ENCODE data around the gene RLF. TPM values are rescaled to one million over a fixed set of nuclear protein-coding genes. Genes with fewer than 3 reads are reported as not detected.

Gene RLF
- total and polyA plus RNA-seq, 9 of the 15 experiments (the other 6 are each of a cell fraction or from before 2014, with no cell fraction given): 3.6 to 35.0 (median 21.2) TPM

DNA sequence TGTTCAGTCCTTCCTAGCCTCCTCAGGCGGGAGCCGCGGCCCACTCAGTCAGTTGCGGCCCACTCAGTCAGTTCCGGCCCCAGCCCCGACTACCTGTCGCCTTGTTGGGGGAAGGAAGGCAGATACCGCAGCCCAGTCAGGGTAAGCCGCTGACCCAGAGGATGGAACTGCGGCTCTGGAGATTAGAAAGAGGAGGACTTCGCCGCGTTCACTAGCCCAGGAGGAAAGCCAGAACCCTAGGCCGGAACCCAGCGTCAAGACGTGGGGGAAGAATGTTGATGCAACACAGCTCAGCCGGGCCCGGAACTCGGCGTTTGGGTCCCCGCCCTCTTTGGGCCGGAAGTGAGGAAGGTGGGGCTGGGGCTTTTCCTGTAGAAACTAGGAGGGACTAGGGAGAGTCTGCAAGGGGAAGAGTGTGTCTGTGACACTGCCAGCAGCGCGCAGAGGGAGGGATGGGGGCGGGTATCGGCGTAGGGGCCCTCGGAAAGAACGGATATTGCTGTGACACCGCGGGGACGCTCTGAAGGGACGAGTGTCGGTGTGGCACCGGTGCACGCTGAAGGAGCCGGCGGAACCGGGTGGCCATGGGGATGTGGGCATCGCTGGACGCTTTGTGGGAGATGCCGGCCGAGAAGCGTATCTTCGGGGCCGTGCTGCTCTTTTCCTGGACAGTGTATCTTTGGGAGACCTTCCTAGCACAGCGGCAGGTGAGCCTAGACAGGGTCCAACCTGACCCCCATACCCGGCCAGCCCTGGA, 96.7 kb downstream of the RLF start, which contains the start of gene ZMPSTE24 (continued):
- TF ChIP-seq, protein P1, sequence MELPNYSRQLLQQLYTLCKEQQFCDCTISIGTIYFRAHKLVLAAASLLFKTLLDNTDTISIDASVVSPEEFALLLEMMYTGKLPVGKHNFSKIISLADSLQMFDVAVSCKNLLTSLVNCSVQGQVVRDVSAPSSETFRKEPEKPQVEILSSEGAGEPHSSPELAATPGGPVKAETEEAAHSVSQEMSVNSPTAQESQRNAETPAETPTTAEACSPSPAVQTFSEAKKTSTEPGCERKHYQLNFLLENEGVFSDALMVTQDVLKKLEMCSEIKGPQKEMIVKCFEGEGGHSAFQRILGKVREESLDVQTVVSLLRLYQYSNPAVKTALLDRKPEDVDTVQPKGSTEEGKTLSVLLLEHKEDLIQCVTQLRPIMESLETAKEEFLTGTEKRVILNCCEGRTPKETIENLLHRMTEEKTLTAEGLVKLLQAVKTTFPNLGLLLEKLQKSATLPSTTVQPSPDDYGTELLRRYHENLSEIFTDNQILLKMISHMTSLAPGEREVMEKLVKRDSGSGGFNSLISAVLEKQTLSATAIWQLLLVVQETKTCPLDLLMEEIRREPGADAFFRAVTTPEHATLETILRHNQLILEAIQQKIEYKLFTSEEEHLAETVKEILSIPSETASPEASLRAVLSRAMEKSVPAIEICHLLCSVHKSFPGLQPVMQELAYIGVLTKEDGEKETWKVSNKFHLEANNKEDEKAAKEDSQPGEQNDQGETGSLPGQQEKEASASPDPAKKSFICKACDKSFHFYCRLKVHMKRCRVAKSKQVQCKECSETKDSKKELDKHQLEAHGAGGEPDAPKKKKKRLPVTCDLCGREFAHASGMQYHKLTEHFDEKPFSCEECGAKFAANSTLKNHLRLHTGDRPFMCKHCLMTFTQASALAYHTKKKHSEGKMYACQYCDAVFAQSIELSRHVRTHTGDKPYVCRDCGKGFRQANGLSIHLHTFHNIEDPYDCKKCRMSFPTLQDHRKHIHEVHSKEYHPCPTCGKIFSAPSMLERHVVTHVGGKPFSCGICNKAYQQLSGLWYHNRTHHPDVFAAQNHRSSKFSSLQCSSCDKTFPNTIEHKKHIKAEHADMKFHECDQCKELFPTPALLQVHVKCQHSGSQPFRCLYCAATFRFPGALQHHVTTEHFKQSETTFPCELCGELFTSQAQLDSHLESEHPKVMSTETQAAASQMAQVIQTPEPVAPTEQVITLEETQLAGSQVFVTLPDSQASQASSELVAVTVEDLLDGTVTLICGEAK (IDR thresholded peaks at IDR 0.05): peak; percentile 100
- TF ChIP-seq, protein P1 (CRISPR knock-in tag; IDR thresholded peaks at IDR 0.05): no peak
- TF ChIP-seq ETV1 (tag; conservative IDR thresholded peaks at IDR 0.05; ENCODE audit: low read depth) (peak; percentile 98), L3MBTL2 (IDR thresholded peaks at IDR 0.05) (peak; percentile 76), ZNF324 (CRISPR knock-in tag; IDR thresholded peaks at IDR 0.05) (peak; percentile 40; the same call in 1 of the 2 replicates), PML (IDR thresholded peaks at IDR 0.05; ENCODE audit: low read length) (peak; percentile 88), ZFX (CRISPR knock-in tag; IDR thresholded peaks at IDR 0.05) (peak; percentile 100), SMARCA4 (IDR thresholded peaks at IDR 0.05) (peak; percentile 53), ATF1 (CRISPR knock-in tag; IDR thresholded peaks at IDR 0.05) (peak; percentile 62; the same call in 1 of the 2 replicates), ATF1 (tag; IDR thresholded peaks at IDR 0.05) (peak; percentile 95), CHCHD3 (CRISPR knock-in tag; IDR thresholded peaks at IDR 0.05) (0 out of 2 replicates have a peak, but pooled peaks have one; percentile 37), MTA2 (IDR thresholded peaks at IDR 0.05; ENCODE audit: low read depth) (0 out of 2 replicates have a peak, but pooled peaks have one; percentile 45), ETV5 (CRISPR knock-in tag; IDR thresholded peaks at IDR 0.05; ENCODE audit: low read depth) (peak; percentile 93)
- TF ChIP-seq, protein P2, sequence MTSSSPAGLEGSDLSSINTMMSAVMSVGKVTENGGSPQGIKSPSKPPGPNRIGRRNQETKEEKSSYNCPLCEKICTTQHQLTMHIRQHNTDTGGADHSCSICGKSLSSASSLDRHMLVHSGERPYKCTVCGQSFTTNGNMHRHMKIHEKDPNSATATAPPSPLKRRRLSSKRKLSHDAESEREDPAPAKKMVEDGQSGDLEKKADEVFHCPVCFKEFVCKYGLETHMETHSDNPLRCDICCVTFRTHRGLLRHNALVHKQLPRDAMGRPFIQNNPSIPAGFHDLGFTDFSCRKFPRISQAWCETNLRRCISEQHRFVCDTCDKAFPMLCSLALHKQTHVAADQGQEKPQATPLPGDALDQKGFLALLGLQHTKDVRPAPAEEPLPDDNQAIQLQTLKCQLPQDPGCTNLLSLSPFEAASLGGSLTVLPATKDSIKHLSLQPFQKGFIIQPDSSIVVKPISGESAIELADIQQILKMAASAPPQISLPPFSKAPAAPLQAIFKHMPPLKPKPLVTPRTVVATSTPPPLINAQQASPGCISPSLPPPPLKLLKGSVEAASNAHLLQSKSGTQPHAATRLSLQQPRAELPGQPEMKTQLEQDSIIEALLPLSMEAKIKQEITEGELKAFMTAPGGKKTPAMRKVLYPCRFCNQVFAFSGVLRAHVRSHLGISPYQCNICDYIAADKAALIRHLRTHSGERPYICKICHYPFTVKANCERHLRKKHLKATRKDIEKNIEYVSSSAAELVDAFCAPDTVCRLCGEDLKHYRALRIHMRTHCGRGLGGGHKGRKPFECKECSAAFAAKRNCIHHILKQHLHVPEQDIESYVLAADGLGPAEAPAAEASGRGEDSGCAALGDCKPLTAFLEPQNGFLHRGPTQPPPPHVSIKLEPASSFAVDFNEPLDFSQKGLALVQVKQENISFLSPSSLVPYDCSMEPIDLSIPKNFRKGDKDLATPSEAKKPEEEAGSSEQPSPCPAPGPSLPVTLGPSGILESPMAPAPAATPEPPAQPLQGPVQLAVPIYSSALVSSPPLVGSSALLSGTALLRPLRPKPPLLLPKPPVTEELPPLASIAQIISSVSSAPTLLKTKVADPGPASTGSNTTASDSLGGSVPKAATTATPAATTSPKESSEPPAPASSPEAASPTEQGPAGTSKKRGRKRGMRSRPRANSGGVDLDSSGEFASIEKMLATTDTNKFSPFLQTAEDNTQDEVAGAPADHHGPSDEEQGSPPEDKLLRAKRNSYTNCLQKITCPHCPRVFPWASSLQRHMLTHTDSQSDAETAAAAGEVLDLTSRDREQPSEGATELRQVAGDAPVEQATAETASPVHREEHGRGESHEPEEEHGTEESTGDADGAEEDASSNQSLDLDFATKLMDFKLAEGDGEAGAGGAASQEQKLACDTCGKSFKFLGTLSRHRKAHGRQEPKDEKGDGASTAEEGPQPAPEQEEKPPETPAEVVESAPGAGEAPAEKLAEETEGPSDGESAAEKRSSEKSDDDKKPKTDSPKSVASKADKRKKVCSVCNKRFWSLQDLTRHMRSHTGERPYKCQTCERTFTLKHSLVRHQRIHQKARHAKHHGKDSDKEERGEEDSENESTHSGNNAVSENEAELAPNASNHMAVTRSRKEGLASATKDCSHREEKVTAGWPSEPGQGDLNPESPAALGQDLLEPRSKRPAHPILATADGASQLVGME (CRISPR knock-in tag; IDR thresholded peaks at IDR 0.05): no peak
